ENCODE measurements around the gene VPS8.

VPS8 gene

DNA sequence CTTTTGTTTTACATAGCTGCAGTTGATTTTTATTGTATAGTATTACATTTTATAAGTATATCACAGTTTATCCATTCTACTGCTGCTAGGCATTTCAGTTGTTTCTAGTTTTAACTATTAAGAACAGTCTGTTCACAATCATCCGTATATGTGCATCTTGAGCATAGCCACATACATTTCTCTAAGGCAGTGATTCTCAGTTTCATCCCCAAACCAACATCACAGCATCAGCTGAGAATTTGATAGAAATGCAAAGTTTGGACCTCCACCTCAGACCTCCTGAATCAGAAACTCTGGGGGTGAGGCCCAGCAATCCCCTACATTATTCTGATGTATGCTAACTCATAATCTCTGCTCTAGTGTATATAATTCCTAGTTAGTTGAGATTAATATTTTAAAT, 120.8 kb downstream of the VPS8 start:
- no peak overlapping the region for H3K9ac ChIP-seq (ENCODE audit: low read length)
- peaks cover 2% of the 10 kb centered on the region; the same call in 1 of the 2 replicates for H3K36me3 ChIP-seq (ENCODE audit: low read length)
- TF ChIP-seq EZH2phosphoT487 (conservative IDR thresholded peaks at IDR 0.05; ENCODE audit: low read length) (no peak), CTCF (IDR thresholded peaks at IDR 0.05; ENCODE audit: insufficient read depth, low read length, poor library complexity, severe bottlenecking) (no peak)
- H3K27ac ChIP-seq (ENCODE audit: low read depth, low read length): no peak overlapping the region
- H2AFZ ChIP-seq (ENCODE audit: low read depth, low read length, severe bottlenecking): no peak overlapping the region
- H4K20me1 ChIP-seq (ENCODE audit: low read depth, low read length): no peaks in the 10 kb centered on the region
- H3F3A ChIP-seq (ENCODE audit: insufficient read depth): no peaks in the 10 kb centered on the region
- no peaks in the 10 kb centered on the region for H3K27me3 ChIP-seq (ENCODE audit: low read length)
- H3K4me3 ChIP-seq (ENCODE audit: insufficient read depth, low read length, poor library complexity, severe bottlenecking): no peak overlapping the region
- H3K9me2 ChIP-seq (replicated peaks; ENCODE audit: insufficient read depth, low read length): no peaks in the 10 kb centered on the region
- H3K9me3 ChIP-seq (ENCODE audit: insufficient read depth, low read length): no peaks in the 10 kb centered on the region
- no peaks in the 10 kb centered on the region for H3K79me2 ChIP-seq (ENCODE audit: insufficient read depth, low read length)
- H3K4me2 ChIP-seq (ENCODE audit: low read depth, low read length, poor library complexity, severe bottlenecking): no peak overlapping the region

- H3K9ac ChIP-seq (ENCODE audit: low read length): no peak overlapping the region
- 0 out of 2 replicates have a peak, but pooled peaks cover 2% of the 10 kb centered on the region for H3K36me3 ChIP-seq (ENCODE audit: low read length)
- no peaks in the 10 kb centered on the region for H3K9me3 ChIP-seq (ENCODE audit: insufficient read depth, low read length)
- no peak overlapping the region for H2AFZ ChIP-seq (ENCODE audit: low read depth, low read length, severe bottlenecking)
- H3K27ac ChIP-seq (ENCODE audit: low read depth, low read length): no peak overlapping the region
- H3K27me3 ChIP-seq (ENCODE audit: low read length): no peaks in the 10 kb centered on the region
- no peaks in the 10 kb centered on the region for H4K20me1 ChIP-seq (ENCODE audit: low read depth, low read length)
- H3K79me2 ChIP-seq (ENCODE audit: insufficient read depth, low read length): no peaks in the 10 kb centered on the region
- H3K9me2 ChIP-seq (replicated peaks; ENCODE audit: insufficient read depth, low read length): no peaks in the 10 kb centered on the region
- no peak overlapping the region for H3K4me3 ChIP-seq (ENCODE audit: insufficient read depth, low read length, poor library complexity, severe bottlenecking)
- no peaks in the 10 kb centered on the region for H3F3A ChIP-seq (ENCODE audit: insufficient read depth)
- H3K4me2 ChIP-seq (ENCODE audit: low read depth, low read length, poor library complexity, severe bottlenecking): no peak overlapping the region
- no peak for TF ChIP-seq EZH2phosphoT487 (conservative IDR thresholded peaks at IDR 0.05; ENCODE audit: low read length)
- TF ChIP-seq CTCF (IDR thresholded peaks at IDR 0.05; ENCODE audit: insufficient read depth, low read length, poor library complexity, severe bottlenecking): no peak
Measured at GRCh38 chr3:184937611-184938010, 125.6 kb downstream of the VPS8 start.

DNA sequence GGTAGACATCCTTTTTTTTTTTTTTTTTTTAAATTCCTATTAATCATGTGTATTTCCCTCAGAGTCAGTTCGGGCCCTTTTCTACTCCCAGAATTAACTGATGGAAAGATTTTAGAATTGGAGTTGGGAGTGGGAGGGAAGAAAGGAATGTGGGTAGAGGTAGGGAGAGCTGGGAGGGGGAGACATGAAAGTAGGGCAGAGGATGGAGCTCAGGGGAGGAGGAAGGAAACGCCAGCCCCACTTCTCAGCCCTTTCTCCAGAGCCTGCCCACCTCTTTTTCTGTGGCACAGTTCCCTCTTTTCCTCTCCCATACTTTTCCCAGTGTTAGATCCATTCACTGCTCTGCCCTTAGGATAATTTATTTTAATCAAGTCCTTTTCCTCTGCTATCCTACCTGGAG, 129.4 kb downstream of the VPS8 start:
- 0 out of 2 replicates have a peak, but pooled peaks cover 2% of the 10 kb centered on the region for H3K36me3 ChIP-seq (ENCODE audit: low read length)
- H4K20me1 ChIP-seq (ENCODE audit: low read depth, low read length): no peaks in the 10 kb centered on the region
- H3K79me2 ChIP-seq (ENCODE audit: insufficient read depth, low read length): no peaks in the 10 kb centered on the region
- TF ChIP-seq EZH2phosphoT487 (conservative IDR thresholded peaks at IDR 0.05; ENCODE audit: low read length): no peak
- TF ChIP-seq CTCF (IDR thresholded peaks at IDR 0.05; ENCODE audit: insufficient read depth, low read length, poor library complexity, severe bottlenecking): no peak
- no peaks in the 10 kb centered on the region for H3K9me2 ChIP-seq (replicated peaks; ENCODE audit: insufficient read depth, low read length)
- no peak overlapping the region for H2AFZ ChIP-seq (ENCODE audit: low read depth, low read length, severe bottlenecking)
- no peaks in the 10 kb centered on the region for H3K27me3 ChIP-seq (ENCODE audit: low read length)
- H3K9ac ChIP-seq (ENCODE audit: low read length): no peak overlapping the region
- H3F3A ChIP-seq (ENCODE audit: insufficient read depth): no peaks in the 10 kb centered on the region
- H3K27ac ChIP-seq (ENCODE audit: low read depth, low read length): no peak overlapping the region
- no peak overlapping the region for H3K4me3 ChIP-seq (ENCODE audit: insufficient read depth, low read length, poor library complexity, severe bottlenecking)
- no peaks in the 10 kb centered on the region for H3K9me3 ChIP-seq (ENCODE audit: insufficient read depth, low read length)
- H3K4me2 ChIP-seq (ENCODE audit: low read depth, low read length, poor library complexity, severe bottlenecking): no peak overlapping the region

Measured in SU-DHL-6 (cell line).